PFSK-1 (cell line): Measurements from ENCODE around the gene MTG2.

Experiments used
- FOXP2 ChIP-seq: optimal IDR thresholded peaks from 2 replicates; pipeline ENCODE3; 2011; ENCODE audit warnings: borderline replicate concordance, control low read depth, inconsistent platforms; ENCODE audit not compliant: insufficient read depth; ENCODE audit errors: extremely low read length, extremely low read depth
- POLR2AphosphoS5 ChIP-seq: IDR thresholded peaks from 2 replicates; pipeline ENCODE4 v1.6.1; 2012; ENCODE audit warnings: low read depth, mild to moderate bottlenecking, control low read depth, low read length, moderate library complexity
- REST ChIP-seq, 2 experiments: IDR thresholded peaks; 2 replicates each; pipeline versions ENCODE4 v1.6.1 to v1.8.0; 2011 to 2012; ENCODE audit warnings: low read depth in 2 of 2, low read length in 2 of 2, control low read depth in 1 of 2, inconsistent platforms in 1 of 2, mild to moderate bottlenecking in 1 of 2, moderate library complexity in 1 of 2; ENCODE audit not compliant: insufficient read depth in 1 of 2
- SIN3A ChIP-seq: IDR thresholded peaks from 2 replicates; pipeline ENCODE4 v1.6.1; 2012; ENCODE audit warnings: mild to moderate bottlenecking, low read length, moderate library complexity, borderline replicate concordance; ENCODE audit not compliant: insufficient read depth
- TAF1 ChIP-seq: IDR thresholded peaks from 2 replicates; pipeline ENCODE4 v1.6.1; 2012; ENCODE audit warnings: low read length, control low read depth, borderline replicate concordance; ENCODE audit not compliant: insufficient read depth

The MTG2 gene

DNA sequence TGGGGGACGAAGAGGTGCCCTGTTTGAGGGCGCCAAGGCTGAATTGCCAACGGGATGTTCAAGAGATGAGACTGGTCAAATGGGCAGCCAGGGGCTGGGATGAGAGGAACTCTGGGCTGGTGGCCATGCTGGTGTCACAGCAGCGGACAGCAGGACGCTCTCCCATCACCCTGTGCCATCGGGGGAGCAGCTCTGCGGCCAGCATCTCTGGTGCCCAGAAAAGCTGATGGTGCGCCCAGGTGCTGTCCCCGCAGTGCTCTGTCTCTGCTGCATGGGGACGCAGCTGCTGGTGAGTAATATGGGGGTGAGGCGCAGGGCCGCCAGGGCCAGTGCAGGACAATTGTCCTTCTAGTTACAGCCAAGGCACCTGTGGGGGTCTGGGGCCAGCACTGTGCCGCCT is 42.2 kb downstream of the MTG2 start:
- TF ChIP-seq SIN3A (no peak), POLR2AphosphoS5 (no peak), TAF1 (no peak), FOXP2 (no peak), REST (IDR thresholded peaks at IDR 0.05; ENCODE audit: insufficient read depth in 1 of 2, low read depth in 2 of 2, low read length in 2 of 2) (no peak)

DNA sequence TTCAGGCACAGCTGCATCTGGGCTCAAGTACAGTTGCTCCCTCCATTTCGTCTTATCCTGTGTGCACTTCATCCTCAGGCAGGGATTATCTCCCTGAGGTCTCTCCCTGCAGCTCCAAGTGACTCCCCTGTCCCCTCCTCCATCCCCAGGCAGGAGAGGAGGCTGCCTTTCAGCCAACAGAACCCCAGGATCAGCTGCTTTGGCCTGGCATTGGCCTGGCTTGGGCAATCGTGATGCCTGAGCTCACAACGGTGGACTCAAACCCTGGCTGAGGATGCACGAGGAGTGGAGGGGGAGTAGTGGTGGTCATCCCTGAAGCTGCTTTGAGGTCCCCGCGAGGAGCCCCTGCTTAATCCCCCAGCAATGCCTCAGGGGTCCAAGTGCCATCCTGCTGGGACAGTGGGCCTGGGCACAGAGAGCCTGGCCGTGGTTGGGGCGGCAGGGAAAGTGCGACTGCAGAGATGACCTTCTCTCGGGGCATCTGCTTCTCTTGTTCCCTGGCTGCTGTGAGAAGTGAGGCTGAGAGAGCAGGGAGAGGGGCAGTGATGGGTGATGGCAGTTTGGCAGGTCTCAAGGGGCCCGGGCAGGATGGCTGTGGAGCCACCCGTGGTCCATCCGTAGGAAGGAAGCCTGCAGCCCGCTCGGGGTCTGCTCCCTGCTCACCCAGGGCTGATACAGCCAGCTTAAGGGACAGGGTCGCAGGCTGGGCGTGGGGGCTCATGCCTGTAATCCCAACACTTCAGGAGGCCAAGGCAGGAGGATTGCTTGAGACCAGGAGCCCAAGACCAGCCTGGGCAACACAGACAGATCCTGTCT is 43.2 kb downstream of the MTG2 start:
- no peak for TF ChIP-seq SIN3A
- TF ChIP-seq REST (IDR thresholded peaks at IDR 0.05; ENCODE audit: insufficient read depth in 1 of 2, low read depth in 2 of 2, low read length in 2 of 2), result no peak
- no peak for TF ChIP-seq POLR2AphosphoS5
- no peak for TF ChIP-seq FOXP2
- no peak for TF ChIP-seq TAF1

GRCh38 chr20:62226707-62227590 is 44.1 kb downstream of the MTG2 start:
- TF ChIP-seq POLR2AphosphoS5 (no peak), FOXP2 (no peak), SIN3A (no peak)

- TF ChIP-seq REST (IDR thresholded peaks at IDR 0.05; ENCODE audit: insufficient read depth in 1 of 2, low read depth in 2 of 2, low read length in 2 of 2) (no peak), POLR2AphosphoS5 (no peak), SIN3A (no peak), TAF1 (no peak), FOXP2 (no peak)
These were observed 44.8 kb downstream of the MTG2 start for GRCh38 chr20:62227591-62227976.
